GM19372 (cell line): ENCODE results near the gene HTR7.

Experiments
- ATAC-seq: cut with Tn5 transposase; IDR thresholded peaks from one replicate; pipeline ENCODE4 v1.9.1; 2021; ENCODE audit warnings: mild to moderate bottlenecking, low read depth, moderate library complexity; ENCODE audit not compliant: unreplicated experiment

HTR7 gene

GRCh38 chr10:90746829-90747228 lies 111.0 kb downstream of the HTR7 start:
- ATAC-seq, result no peak

DNA sequence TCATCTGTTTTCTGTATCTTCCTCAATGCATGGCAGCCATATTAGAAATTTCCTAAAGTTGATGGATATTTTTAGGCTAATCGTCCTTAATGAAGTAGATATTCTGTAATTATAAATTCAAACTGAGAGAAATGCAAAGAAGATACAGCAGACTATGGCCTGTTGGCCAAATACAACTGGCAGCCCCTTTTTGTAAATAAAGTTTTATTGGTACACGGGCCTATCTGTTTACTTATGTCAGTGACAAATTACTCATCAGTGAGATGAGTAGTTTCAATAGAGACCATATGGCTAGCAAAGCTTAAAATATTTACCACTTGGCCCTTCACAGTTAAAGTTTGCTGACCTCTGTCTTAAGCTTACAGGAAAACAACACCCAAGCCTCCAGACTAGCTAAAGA lies 112.3 kb downstream of the HTR7 start:
- no peak for ATAC-seq

DNA sequence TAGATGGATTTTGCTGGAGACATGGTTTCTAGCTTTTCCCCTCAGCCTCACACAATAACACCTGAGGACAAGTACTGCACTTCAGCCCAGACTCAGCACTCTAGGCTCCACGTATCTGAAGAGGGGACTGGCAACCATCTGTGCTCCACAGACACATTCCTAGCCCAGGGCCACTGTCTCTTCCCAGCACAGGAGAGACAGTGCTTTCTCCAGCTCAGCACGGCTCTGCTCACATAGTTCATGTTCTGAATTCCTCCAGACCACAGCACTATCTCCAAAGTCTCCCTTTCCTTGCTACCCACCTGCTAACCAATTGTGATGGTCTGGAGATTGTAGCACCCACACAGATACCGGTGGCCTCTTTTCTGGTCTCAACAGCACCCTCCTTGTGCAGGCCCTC lies 114.5 kb downstream of the HTR7 start:
- no peak for ATAC-seq

DNA sequence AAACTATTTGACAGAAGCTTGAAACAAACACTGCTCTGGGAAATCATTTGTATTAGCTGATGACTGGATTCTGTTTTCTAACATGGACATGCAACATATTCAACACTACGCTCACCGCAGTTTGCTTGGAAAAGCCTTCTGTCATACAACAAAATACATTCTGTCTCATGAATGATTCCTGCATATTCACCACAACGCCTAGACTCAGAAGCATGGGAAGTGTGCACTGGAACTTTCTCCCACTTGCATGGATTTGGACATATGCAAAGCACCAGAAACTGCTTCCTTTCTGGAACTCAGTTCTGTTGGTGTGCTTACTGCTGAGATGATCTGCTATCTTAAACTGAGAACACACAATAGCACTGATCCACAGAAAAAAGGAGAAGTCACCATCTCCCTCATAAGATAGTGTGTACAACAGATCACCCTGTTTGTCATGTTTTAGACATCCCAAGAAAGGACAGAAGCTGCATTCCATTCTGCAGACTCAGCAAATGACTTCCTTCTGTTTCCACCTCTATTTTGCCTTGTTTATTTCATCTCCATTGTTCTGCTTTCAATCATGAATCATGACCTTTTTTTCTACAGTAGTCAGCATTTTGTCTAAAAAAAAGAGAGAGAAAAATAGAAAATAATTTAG lies 115.8 kb downstream of the HTR7 start:
- no peak for ATAC-seq

GRCh38 chr10:90740265-90740664 lies 117.6 kb downstream of the HTR7 start:
- ATAC-seq, result no peak

- ATAC-seq, result no peak
Measured at GRCh38 chr10:90738885-90739284, 119.0 kb downstream of the HTR7 start.

DNA sequence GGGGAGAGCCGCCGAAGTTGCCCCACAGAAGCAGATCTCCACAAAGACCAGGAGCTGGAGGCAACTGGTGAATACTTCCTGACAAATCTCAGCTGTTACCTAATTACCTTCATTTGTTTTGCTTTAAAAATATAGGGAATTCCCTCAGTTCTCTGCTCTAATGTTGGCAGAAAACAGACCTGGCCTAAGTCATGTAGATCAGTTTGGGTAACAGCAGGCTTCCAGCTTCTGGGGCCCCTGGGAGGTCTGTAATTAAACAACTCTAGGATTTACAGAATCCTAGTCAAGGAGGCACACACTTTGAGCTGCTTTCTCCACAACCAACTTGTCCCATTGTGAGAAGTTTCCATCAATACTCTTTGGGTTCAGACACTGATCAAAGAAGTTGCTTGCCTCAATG lies 123.4 kb downstream of the HTR7 start:
- no peak for ATAC-seq

DNA sequence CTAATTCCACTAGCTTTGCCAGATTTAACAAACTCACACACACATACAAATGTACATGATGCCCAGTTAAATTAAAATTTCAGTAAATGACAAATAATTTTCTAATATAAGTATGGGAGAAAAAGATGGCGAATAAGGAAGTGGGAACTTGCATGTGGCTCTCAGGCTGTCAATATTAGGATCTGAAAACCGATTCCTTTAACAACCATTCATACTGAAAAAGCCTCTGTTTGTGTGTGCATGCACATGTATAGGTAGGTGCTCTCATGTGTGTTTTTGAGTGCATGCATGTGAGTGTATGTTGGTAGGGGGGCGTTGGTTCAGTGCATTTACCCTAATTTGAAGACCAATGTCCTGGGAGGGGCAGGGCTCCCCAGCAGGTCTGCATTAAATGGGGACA lies 125.3 kb downstream of the HTR7 start:
- ATAC-seq, result no peak

GRCh38 chr10:90723416-90724068 lies 134.3 kb downstream of the HTR7 start:
- ATAC-seq, result no peak

DNA sequence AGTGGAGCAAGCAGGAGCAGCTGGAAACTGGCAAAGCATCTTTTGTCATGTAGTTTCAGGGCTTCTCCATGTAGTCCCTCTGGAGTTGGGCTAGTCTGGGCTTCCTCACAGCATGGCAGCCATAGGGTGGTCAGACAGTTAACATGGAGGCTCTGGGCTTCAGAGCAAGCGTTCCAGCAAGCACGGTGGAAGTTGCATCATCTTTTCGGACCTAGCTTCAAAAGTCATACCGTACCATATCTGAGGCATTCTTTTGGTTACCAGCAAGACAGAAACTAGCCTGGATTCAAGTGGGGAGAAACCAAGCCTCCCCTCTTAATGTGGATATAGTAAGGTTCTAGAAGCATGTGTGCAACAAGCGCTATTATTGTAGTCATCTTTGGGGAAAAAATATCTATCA lies 135.0 kb downstream of the HTR7 start:
- ATAC-seq, result no peak

GRCh38 chr10:90718182-90718581 lies 139.7 kb downstream of the HTR7 start:
- no peak for ATAC-seq

DNA sequence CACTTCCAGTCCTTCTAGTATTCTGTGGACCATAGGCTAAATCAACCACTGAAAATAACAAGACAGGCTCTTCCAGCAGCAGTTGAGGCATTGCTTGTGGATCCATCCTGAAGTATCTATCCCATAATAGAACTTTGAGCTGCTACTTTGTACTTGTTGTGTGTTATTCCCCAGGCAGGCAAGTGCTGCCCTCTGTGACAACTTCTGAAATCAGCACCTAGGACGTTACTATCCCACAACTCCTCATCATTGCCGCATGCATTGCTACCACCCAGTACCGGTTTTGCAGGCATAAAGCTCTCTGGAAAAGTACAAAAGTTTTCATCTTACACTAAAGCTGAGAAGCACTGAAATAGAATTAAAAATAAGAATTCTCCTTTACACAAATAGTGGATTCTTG lies 145.3 kb downstream of the HTR7 start:
- ATAC-seq, result no peak

DNA sequence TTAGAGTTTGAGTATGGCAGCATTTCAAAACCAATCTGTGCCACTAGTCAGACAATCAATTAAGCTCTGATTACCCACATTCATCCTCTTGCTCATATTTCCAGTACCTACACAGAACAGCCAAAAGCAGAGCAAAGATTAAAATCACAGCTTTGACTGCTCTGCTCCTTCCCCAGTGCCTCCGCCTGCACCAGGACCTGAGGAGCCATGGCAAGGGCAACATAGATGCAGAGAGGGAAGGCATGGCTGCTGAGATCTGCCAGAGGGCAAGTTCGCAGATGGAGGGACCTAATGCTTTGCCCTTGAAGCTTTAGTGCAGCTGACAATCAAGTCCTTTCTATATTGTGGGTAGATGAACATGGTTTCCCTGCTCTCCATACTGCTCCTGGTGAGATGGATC lies 148.1 kb downstream of the HTR7 start:
- ATAC-seq, result no peak

DNA sequence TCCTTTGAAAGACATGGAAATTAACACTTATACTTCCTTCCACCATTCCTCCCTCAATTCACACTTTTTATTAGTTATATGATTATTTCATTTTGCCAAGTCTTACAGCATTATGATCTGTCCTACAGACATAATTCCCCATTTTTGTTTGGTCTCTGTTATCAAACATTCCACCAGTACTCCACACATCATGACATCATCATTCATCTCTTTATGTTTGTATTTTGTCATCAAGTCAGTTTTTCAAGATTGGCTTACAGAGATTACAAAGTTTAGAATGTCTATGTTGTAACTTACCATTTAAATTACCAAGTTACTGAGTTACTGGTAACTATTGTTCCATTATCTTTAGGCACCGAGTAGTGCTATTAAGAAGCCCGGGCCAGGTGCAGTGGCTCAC lies 150.2 kb downstream of the HTR7 start:
- ATAC-seq, result no peak

DNA sequence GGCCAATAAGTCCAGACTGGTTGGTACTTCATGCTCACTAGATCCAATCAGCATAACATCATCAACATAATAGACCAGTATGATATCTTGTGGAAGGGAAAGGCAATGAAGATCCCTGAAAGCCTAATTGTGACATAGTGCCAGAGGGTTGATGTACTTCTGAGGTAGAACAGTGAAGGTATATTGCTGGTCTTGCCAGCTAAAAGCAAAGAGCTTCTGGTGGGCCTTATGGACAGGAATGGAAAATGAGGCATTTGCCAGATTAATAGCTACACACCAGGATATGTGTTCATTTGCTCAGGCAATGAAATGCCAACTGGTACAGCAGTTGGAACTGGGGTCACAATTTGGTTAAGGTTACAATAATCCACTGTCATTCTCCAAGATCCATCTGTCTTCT lies 156.4 kb downstream of the HTR7 start:
- no peak for ATAC-seq

- ATAC-seq, result no peak
Measured at GRCh38 chr10:90695915-90696676, 161.7 kb downstream of the HTR7 start.
